NCI-H82 treated with DMSO at 0.1 percent for 48 hours (cell line): ENCODE data around the gene MAEL.
"Not testable (repeated sequence)": the region's sequence is repeated elsewhere in the genome, so short reads cannot be mapped to it uniquely, and the experiment has no call there.

Experiments used
- DNase-seq: peaks from one replicate; lab custom pipeline; 2025; ENCODE audit not compliant: unreplicated experiment; lab: John Stamatoyannopoulos, UW

MAEL gene

DNA sequence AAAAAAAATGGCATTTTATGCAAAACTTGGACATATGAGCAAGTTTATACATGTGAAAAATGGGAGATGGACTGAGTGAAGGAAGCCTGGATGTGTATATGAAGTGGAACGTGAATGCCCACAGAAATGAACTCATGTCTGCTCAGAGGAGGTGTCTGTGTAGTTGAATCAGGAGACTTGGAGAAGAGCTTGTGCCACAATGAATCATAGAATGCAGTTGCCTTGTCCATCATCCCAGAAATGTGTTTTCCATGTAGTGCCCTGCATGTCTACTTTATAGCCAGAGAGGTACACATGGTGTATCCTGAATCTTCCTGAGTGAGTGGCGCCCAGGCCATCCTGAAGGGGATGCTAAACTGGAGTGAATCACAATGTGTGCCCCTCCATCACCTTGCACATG is 11.1 kb upstream of the MAEL start:
- DNase-seq, result no peak

GRCh38 chr1:166978821-166979220 is 10.3 kb upstream of the MAEL start:
- no peak for DNase-seq

DNA sequence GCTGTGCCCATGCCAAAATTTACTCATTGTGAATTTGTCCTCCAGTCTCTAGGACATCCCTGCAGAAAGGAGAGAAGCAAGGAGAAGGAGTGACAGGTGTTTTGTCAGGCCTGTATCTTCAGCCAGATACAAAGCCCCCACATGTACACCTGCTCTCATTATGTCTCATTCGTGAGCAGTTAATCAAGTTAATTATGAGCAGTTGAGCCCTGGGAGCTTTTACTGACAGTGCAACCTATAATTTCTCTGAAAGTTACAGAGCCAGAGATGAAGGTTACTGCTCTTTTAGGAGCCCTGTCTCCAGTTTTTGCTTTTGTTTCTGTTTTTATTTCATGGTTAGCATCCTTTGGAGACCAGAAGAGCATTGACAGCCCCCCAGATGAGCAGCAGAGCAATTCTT is 8.7 kb upstream of the MAEL start:
- DNase-seq, result no peak

DNA sequence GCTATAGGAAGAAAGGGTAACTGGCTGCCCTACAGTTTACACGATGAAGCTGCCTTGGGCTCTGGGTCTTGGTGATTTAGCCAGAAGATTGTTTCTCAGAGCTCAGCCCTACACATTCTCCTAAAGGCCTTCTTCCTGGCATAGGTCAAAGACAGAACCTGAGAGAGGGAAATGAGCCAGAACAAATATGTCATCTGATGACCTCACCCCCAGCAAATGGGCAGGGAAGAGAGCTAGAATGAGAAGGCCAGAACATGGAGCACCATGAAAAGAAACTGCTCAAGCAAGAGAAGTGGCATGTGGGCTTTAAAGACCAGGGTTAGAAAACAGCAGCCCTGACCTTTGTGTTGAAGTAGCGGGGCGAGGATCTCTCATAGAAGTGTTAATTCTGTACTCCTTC is 8.3 kb upstream of the MAEL start:
- no peak for DNase-seq

DNA sequence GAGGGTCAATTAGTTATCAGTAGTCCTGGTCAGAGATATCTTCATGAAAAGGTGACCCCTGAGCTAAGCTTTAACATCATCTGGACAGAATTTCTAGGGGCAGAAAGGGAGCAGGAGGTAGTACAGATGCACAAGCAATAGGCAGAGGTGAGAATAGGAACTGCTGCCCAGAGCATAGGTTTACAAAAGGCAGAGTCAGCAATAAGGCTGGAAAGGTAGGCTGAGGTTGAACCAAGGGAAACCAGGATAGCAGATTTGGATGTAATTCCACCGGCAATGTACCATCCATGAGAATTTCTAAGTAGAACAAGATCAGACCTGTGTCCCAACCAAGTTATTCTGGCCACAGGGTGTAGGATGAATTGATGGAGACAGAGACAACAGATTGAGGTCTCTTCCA is 7.5 kb upstream of the MAEL start:
- no peak for DNase-seq

DNA sequence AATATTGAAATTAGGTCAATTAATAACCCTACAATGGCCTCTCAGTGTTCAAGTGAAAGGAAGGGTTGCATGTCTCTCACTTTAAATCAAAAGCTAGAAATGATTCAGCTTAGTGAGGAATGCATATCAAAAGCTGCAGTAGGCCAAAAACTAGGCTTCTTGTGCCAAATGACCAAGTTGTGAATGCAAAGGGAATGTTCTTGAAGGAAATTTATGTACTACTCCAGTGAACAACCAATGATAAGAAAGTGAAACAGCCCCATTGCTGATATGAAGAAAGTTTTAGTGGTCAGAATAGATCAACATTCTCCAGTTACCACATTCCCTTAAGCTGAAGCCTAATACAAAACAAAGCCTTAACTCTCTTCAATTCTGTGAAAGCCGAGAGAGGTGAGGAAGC is 10.0 kb downstream of the MAEL start:
- no peak for DNase-seq

DNA sequence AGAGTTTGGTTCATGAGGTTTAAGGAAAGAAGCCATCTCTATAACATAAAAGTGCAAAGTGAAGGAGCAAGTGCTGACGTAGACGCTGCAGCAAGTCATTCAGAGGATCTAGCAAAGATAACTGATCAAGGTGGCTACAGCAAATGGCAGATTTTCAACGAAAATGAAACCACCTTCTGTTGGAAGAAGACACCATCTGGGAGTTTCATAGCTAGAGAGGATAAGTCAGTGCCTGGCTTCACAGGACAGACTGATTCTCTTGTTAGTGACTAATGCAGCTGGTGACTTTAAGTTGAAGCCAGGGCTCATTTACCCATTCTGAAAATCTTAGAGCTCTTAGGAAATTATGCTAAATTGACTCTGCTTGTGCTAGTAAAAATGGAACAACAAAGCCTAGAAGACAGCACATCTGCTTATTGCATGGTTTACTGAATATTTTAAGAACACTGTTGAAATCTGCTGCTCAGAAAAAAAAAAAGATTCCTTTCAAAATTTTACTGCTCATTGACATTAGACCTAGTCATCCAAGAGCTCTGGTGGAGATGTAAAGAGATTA is 10.5 kb downstream of the MAEL start:
- DNase-seq, result no peak

- no peak for DNase-seq
Observed at GRCh38 chr1:167000546-167000945, 11.5 kb downstream of the MAEL start.

DNA sequence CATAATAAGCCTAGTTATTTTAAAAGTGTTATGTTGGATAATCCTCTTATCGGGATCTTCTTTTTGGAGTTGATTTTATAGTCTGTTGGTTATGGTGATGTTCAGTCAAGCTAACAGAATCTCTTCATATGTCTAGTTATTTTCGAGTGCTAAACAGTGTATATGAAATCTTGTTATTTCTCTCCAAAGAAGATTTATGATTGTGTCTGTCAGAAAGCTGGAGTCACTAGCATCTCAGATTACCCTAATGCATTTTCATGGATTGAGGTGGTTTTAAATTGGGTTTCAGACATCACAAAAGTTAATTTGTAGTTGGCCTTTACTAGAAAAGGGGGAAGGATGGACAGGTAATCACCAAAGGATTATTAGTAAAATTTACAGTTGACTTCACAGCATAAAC is 13.3 kb downstream of the MAEL start:
- DNase-seq, result no peak

DNA sequence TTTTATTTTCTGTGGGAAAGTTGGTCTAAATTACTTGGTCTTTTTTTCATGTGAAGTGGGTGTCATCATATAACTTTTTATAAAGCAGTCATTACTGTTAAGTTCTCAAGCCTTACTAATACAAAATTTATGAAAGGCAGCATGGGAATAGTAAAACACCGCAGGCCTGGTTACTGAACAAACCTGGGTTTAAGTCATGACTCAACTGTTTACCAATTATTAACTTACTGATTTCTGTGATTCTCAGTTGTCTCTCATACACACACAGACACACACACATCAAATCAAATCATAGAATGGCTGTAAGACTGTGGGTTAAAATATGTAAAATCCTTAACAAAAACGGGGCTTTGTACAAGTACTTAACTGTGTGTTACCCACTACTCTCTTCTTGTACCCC is 14.6 kb downstream of the MAEL start:
- DNase-seq, result no peak

DNA sequence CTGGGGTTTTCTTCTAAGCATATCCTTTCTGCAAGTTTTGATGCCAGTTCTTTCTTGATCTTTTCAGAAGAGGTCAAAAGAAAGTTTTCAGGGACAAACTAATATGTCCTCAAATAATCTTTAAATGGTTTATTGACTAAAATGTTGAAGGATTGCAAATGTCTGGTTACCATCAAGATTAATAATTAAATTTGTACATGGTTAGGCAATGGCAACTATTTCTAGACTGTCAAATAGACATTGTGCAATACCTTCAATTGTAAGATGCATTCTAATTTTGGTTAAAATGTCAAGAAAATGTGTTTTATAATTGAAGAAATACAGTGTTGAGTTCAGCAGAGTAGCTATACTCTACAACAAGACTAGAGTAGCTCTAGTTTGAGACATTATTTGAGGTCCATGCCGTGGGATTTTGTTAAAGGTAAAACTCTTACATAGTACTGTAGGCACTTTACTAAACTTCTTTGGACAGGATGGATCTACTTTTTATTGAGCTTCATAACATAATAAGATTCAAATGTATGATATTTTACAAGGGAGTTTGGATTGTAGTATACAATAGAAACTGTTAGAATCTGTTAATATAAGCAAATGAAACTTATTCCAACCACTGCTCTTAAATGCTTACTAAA is 22.6 kb downstream of the MAEL start:
- DNase-seq, result no peak

DNA sequence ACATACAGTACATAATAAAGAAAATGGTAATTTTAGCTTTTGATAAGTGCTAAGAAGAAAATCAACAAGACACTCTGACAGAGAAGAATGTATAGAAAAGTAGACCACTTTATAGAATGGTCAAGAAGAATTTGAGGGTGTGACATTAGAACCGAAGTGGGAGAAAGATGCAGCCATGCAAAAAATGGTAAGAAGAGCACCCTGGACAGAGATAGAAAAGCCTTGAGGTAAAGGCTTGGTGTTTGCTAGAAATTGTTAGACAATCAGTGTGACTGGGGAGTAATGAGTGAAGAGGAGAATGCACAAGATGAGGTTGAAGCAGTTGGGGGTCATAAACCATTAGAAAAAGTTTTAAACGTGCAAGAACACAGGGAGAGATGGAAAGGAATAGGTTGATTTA is 23.5 kb downstream of the MAEL start:
- no peak for DNase-seq

GRCh38 chr1:167013108-167013929 is 24.2 kb downstream of the MAEL start:
- no peak for DNase-seq

GRCh38 chr1:167016100-167016750 is 27.1 kb downstream of the MAEL start:
- no peak for DNase-seq

- no peak for DNase-seq
Observed at GRCh38 chr1:167022384-167022783, 33.3 kb downstream of the MAEL start.

- not testable (repeated sequence) for DNase-seq
Observed at GRCh38 chr1:167029553-167029952, 40.5 kb downstream of the MAEL start.

- DNase-seq, result no peak
Observed at GRCh38 chr1:167033646-167034045, 44.6 kb downstream of the MAEL start.

DNA sequence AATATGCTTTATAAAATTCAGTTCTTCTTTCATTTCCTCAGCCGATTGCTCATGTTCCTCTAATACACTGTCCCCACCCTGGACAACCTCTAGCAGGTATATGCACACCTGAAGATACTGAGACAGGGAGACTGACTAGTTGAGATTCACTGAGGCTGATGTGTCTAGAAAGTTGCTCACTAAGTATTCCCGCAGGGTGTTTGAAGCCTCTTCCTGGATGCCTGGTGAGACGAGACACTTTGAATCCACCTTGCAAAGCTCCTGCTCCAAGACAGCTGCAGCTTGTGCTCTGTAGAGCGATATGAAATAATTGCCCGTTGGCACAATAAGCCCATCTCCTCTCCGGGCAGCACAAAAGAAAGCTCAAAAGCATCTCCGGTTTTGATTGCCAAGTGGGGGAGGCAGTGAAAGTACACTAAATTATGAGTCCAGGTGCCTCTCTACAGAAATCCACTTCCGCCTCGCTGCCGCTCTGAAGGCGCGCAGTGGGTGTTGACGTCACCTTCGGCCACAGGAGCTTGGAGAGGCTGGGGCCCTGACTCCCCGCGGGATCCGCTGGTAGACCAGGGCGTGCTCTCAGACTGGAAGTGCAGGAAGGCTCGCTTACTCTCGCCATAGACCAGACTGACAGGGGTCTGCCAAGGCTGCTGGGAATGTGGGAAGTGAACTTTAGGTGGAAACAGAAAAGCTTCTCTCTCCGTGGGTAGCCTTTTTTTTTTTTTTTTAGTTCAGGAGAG is 54.8 kb downstream of the MAEL start:
- no peak for DNase-seq

DNA sequence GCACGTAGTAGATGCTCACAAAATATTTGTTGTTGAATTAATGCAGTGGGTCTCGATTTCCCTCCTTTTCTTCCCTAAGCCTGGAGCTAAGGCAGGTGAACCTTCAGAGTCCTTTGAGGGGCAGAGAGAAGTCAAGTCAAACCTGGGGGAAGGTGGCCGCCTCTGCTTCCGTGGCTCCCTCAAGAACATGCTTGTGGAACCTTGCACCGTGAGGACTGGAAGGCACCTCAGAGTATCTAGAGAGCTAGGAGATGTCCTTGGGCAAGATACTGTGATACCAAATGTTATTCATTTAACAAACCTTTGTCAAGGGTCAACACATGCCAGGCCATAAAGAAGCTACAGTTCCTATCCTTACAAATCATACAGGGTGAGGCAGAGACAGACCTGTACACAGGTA is 62.8 kb downstream of the MAEL start:
- no peak for DNase-seq

- DNase-seq, result no peak
Observed at GRCh38 chr1:167052389-167052788, 63.3 kb downstream of the MAEL start.

DNA sequence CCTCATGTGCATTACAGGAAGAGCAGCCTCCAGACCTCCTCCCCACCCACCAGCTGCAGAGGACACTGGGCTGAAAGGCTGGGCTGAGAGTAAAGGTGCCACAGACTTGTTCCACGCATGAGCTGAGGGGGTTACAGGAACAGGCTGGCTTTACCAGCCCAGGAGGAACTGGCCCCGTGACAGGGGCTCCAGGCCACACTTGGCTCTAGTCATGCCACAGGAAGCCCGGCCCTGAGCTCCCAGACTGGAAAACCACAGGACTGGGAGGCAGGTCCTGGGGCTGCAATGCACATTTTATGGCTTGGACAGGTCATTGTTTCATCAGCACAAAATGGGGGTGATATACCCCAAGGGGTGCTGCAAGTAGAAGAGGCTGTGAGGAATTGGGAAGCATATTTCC is 65.5 kb downstream of the MAEL start:
- DNase-seq, result no peak
